Activated CD4-positive, alpha-beta T cell treated with anti-CD3 and anti-CD28 coated beads for 4 hours (primary cell): ENCODE results near the gene CKB.

Experiments
- DNase-seq, 2 donors: peaks; one replicate each; pipeline ENCODE4 v3.0.0-alpha.2; 2020

CKB gene

GRCh38 chr14:103510724-103511693 lies 11.6 kb downstream of the CKB start:
- DNase-seq: no peak

- DNase-seq: no peak
Observed at GRCh38 chr14:103509864-103510723, 12.5 kb downstream of the CKB start.

DNA sequence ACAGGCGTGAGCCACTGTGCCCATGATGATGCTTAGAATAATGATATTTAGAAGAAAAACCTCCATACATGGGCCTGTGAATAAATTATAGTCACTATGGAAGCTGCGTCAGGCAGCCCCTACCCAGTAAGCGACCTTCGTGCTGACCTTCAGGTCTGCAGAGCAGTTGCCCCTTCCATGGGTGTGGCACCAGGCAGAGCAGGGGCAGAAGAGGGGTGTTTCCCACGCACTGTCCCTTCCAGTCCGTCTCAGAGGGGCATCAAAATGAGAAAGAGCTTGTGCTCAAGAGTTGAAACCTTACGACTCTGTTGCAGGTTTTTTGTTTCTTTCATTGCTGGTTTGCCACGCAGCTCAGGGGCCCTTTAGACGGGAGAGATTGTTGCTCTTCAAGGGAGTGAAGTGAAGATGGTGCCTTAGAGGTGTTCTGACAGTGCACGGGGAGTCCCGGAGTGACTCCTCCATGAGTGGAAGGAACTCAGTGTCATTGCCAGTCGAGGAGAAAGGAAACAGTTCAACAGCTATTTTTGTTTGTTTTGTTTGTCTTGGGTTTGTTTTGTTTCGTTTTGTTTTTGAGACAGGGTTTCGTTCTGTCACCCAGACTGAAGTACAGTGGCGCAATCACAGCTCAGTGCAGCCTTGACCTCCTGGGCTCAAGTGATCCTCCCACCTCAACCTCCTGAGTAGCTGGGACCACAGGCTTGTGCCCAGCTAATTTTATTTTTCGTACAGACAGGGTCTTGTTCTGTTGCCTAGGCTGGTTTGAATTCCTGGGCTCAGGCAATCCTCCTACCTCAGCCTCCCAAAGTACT lies 13.9 kb downstream of the CKB start:
- no peak for DNase-seq

DNA sequence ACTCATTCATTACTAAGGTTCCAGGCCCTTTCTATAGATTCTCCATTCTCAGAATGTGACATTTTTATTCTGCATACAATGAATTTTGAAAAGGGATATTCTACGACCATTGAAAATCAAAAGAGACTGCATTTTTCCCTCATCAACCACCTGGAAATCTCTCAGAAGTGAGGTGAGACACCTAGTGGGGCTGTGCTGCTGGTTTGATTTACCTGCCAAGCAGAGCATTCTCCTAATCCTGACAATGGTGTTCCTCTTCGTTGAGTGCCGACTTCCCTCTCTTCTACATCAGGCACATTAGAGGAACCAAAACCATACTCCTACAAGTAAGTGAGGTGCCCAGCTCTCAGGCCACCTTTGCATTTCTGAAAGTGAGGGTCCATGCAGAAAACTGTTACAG lies 14.9 kb downstream of the CKB start:
- DNase-seq: no peak

DNA sequence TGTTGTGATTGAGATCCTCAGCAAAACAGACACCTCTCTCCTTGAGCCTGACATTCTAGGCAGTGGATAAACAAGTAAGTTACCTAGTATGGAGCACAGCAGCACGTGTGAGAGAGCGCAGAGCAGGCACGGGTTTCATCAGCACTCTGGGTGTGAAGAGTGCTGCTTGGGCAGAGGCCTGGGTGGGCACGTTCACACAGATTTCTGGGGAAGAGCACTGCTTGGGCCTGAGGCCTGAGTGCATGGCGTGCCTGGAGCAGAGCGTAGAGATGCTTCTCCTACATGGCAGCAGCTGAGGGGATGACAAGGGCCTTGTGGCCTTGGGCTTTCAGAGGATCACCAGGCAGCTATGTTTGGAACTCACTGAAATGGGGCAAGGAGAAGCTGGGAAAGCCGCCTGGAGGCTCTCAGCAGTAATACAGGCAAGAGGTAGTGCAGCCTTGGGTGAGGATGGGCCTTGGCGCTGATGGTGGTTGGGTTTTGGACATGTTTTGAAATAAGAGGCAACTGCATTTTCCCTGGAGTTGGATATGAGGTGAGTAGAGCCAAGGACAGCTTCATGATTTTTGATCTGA lies 17.6 kb downstream of the CKB start:
- no peak for DNase-seq

GRCh38 chr14:103503296-103503695 lies 19.3 kb downstream of the CKB start:
- DNase-seq: no peak

GRCh38 chr14:103502877-103503276 lies 19.8 kb downstream of the CKB start:
- DNase-seq: no peak

GRCh38 chr14:103501921-103502669 lies 20.5 kb downstream of the CKB start:
- no peak for DNase-seq

- DNase-seq: no peak
Observed at GRCh38 chr14:103501041-103501870, 21.4 kb downstream of the CKB start.

DNA sequence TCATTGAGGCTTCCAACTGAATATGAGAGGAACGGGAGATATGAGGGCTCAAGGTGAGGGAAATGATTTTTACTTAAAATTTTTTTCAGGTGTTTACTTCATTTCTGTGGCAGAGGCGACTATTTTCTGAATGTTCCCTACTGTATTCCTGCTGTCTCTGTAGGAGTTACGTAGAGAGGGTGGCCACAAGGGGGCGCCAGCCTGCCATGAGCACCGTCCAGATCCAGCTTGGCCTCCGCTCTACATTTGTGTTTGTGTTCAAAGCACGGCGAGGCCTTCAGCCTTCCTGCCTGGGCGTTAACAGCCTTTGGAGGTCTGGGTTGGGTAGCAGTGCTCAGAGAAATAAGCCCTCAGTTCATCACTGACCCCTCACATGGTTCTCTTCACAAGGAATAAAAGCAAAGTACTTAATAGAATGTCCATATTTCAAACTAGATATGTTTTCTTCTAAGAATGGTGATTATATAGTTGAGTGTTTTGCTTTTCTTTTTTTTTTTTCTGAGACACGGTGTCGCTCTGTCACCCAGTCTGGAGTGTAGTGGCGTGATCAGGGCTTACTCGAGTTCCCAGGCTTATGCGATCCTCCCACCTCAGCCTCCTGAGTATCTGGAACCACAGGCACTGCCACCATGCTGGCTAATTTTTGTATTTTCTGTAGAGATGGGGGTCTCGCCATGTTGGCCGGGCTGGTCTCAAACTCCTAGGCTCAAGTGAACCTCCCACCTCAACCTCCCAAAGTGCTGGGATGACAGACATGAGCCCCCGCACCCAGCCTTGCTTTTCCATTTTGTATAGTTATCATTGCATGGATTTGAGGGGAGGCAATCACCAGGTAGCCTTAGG lies 22.3 kb downstream of the CKB start:
- peak; percentile 76 to 77 for DNase-seq

DNA sequence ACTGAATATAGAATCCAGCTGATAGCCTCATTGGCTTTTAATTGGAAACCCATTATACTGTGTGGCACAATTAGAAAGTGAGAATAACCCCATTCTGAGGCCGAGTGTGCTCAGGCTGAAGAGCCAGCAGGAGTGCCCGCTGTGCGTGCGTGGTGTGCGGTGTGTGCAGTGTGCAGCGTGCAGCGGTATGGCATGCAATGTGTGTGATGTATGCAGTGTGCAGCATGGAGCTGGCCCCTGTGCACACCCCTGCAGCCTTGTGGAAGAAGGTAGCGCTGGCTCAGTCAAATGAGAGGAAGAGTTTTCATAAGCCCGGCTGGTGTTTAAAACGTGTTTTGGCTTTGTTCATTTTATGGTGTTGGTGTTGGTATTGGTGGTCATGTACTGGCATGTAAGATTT lies 22.9 kb downstream of the CKB start:
- no peak for DNase-seq

GRCh38 chr14:103496776-103497175 lies 25.9 kb downstream of the CKB start:
- no peak for DNase-seq

DNA sequence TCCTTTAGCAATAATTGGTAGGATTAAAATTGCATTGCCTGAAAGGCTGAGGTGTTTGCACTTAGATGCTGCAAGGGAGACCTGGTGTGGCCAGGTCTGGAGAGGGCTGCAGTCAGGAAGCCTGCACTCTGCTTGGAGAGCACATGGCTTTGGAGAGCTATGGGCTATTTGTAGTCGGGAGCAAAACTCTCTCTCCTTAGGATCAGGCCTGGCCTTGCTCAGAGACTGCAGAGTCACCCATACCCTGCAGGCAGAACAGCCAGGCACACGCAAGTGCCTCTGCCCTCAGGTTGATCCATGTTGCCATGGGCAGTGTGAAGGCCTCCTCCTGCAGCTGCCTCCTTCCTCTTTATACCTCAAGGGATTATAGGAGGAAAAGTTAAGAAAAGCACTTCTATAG lies 26.8 kb downstream of the CKB start:
- no peak for DNase-seq

DNA sequence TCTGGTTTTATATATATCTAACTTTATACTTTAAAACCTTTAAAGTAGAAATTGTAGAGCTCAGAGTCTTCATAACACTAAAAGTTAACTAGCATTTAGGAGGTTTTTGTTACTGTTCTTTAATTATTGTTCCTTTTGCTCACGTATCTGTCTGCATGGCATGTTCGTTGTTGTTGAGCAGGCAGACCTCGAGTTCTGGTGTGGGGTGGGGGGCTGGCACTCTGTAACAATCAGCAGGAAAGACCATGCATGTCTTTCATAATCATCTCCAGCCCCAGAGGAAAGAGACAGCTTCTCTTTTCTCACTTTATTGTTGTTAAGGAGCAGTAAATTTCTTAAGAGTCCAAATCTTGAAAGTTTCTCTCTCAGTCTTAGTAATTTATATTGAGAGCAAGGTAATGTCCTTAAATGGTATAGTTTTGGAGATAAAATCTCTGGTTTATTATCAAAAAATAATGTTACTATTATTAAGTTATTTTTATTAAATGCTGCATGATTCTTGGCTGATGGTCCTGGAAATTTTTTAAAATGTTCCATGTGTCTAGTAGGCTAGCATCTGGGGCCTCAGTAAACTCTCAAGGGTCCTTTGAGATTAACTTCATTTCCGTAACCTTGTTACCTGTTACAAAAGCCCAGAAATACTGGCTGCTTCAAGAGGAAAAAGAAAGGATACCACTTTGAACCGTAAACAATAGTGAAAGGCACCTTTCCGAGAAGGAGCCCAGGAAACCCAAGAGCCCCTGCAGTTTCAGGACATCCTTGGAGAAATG lies 30.3 kb downstream of the CKB start:
- no peak for DNase-seq

DNA sequence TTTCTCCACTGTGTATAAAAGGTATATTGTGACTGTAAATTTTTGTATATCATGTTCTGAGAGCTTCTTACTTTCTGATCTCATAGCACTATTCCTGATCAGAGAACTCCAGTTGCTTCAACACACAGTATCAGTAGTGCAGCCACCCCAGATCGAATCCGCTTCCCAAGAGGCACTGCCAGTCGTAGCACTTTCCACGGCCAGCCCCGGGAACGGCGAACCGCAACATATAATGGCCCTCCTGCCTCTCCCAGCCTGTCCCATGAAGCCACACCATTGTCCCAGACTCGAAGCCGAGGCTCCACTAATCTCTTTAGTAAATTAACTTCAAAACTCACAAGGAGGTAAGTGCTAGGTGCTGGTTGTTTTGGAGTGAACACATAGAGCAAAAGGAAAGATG lies 30.9 kb downstream of the CKB start:
- DNase-seq: no peak

DNA sequence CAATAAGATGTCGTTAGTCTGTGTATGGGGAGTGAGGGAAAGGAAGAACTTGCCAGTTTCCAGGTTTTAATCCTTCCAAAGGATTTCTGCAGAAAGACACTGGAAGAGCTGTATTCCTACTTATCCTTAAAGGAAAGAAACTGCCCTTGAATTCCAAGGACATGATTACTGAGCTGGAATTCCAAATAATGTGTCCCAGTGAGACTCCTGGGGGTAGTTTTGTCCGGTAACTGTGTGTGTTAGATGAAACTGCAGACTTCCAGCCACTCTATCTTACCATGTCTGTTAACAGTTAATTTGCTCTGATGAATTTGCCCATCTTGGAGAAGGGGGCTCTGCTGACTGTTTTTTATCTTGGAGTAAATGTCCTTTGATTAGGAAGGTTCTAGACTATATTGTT lies 33.0 kb downstream of the CKB start:
- no peak for DNase-seq

GRCh38 chr14:103488960-103489359 lies 33.7 kb downstream of the CKB start:
- no peak for DNase-seq

DNA sequence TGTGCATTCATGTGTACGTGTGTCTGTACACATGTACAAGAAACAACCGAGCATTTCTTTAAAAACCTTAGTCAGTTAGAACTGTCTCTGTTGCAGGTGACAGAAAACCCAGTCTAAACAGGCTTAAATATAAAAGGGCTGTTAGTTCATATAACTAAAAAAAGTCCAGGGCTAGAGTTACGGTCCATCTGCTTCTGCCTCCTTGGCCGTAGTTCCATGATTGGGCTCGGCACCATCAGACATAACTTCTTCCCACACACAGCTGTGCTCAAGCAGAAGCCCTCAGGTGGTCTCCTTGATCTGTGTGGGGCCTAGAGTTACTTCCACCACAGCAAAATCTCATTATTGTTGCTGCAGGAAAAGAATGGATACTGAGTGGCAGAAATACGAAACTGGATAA lies 34.6 kb downstream of the CKB start:
- DNase-seq: no peak

DNA sequence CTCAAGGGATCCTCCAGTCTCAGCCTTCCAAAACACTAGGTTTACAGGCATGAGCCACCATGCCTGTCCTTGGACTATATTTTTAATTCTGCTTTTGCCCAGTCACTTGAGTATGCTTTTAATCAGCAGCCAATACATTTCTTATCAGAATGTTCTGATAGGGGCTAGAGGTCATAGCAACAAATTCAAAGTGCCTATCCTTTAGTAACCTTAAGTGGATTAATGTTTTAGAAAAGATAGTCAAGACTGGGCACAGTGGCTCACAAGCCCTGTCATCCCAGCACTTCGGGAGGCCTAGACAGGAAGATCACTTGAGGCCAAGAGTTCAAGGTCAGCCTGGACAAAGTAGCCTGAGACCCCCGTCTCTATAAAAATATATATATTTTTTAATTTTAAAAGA lies 37.1 kb downstream of the CKB start:
- no peak for DNase-seq
